Mammary epithelial cell (primary cell): ENCODE measurements around the gene CTLA4.
A peak's percentile ranks its signal among the peaks of the same experiment; 100 is the strongest.

Experiments used
- CTCF ChIP-seq, 2 donors: IDR thresholded peaks in 1 of 2; conservative IDR thresholded peaks in 1 of 2; 2 replicates each; pipeline ENCODE4 v1.5.1; 2011 to 2012; ENCODE audit warnings: inconsistent platforms in 2 of 2, low read length in 2 of 2, mild to moderate bottlenecking in 2 of 2, control low read depth in 1 of 2, low read depth in 1 of 2; ENCODE audit not compliant: insufficient read depth in 1 of 2; ENCODE audit errors: extremely low read depth in 1 of 2
- EZH2 ChIP-seq: IDR thresholded peaks from 2 replicates; pipeline ENCODE4 v1.6.1; 2012; ENCODE audit warnings: low read length, inconsistent platforms, borderline replicate concordance

- TF ChIP-seq CTCF (conservative IDR thresholded peaks at IDR 0.05 in 1 of 2, IDR thresholded peaks at IDR 0.05 in 1 of 2; ENCODE audit: extremely low read depth in 1 of 2, insufficient read depth in 1 of 2, low read depth in 1 of 2, low read length in 2 of 2) (peak; percentile 77 to 81), EZH2 (no peak)
Measured at GRCh38 chr2:203909261-203909967, 41.8 kb downstream of the CTLA4 start.
